Suprapubic skin (tissue), 4 donors: ENCODE data around the gene WNK4.

Source experiments
- POLR2A ChIP-seq, 2 donors: fragments of 450-650 bp; IDR thresholded peaks; one replicate each; pipeline ENCODE4 v1.6.1; 2017; ENCODE audit warnings: antibody characterized with exemption in 2 of 2, mild to moderate bottlenecking in 2 of 2, moderate library complexity in 2 of 2
- POLR2AphosphoS5 ChIP-seq, 3 donors: sonication (generic); formaldehyde crosslinking; IDR thresholded peaks; one replicate each; pipeline ENCODE4 v1.6.1; 2017; ENCODE audit warnings: antibody characterized with exemption in 3 of 3
- TF ChIP-seq, protein P1 (sequence below), 2 donors: fragments of 200-600 bp in 1 of 2; fragments of 450-650 bp in 1 of 2; sonication (generic) in 1 of 2; IDR thresholded peaks; one replicate each; pipeline ENCODE4 v1.5.1; 2016 to 2019; ENCODE audit warnings: antibody characterized with exemption in 2 of 2, mild to moderate bottlenecking in 1 of 2, moderate library complexity in 1 of 2

DNA sequence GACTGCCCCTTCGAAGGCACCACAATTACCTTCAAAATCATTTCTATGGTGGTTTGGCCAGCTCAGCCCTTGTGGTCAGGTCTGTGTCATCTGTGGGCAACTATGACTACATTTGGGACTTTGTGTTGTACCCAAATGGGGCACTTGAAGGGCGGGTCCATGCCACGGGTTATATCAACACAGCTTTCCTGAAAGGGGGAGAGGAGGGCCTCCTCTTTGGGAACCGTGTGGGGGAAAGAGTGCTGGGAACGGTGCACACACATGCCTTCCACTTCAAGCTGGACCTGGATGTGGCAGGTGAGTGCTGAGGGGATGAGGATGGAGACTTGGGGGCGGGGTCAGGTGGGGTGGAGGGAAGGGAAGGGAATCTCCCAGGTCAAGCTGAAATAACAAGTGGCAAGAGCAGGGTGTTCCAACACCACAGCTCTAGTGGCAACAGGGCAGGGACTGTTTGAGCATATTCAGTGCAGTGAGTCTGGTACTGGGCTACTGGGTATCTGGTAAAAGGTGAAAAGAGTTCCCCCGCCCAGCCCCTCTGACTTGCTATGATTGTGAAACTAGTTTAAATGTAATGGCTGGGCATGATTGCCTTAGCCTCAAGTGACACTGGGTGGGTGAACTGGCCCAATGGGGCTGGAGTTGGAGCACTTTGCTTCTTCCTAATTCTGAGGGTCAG lies 65.6 kb downstream of the WNK4 start:
- TF ChIP-seq POLR2AphosphoS5 (IDR thresholded peaks at IDR 0.05) (no peak), POLR2A (IDR thresholded peaks at IDR 0.05) (no peak)
- TF ChIP-seq, protein P1, sequence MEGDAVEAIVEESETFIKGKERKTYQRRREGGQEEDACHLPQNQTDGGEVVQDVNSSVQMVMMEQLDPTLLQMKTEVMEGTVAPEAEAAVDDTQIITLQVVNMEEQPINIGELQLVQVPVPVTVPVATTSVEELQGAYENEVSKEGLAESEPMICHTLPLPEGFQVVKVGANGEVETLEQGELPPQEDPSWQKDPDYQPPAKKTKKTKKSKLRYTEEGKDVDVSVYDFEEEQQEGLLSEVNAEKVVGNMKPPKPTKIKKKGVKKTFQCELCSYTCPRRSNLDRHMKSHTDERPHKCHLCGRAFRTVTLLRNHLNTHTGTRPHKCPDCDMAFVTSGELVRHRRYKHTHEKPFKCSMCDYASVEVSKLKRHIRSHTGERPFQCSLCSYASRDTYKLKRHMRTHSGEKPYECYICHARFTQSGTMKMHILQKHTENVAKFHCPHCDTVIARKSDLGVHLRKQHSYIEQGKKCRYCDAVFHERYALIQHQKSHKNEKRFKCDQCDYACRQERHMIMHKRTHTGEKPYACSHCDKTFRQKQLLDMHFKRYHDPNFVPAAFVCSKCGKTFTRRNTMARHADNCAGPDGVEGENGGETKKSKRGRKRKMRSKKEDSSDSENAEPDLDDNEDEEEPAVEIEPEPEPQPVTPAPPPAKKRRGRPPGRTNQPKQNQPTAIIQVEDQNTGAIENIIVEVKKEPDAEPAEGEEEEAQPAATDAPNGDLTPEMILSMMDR (IDR thresholded peaks at IDR 0.05) = no peak
